ENCODE measurements around the gene KCP.

Gene KCP

GRCh38 chr7:128910569-128910945, at the start of gene KCP:
Gene KCP, minus strand, starts transcription at chr7:128910709. Its CDS starts 33 bp downstream, at chr7:128910676.
- DNase-seq (ENCODE audit: low spot score): peak; percentile 64
- Histone ChIP-seq H3K4me3 (peak within 1 kb of the TSS; percentile 65), H3K27ac (peak within 1 kb of the TSS in 1 of 2 donors; percentile 46)
- TF ChIP-seq CTCF (IDR thresholded peaks at IDR 0.05): no peak

- no peak for TF ChIP-seq CTCF (IDR thresholded peaks at IDR 0.05)
Observed at GRCh38 chr7:128959296-128959695, 48.8 kb upstream of the KCP start.

GRCh38 chr7:128955981-128956380, 45.5 kb upstream of the KCP start:
- H3K4me3 ChIP-seq: no peak overlapping the region
- no peak for DNase-seq (ENCODE audit: low spot score)
- H3K27ac ChIP-seq: no peak overlapping the region
- no peak for TF ChIP-seq CTCF (IDR thresholded peaks at IDR 0.05)

More at GRCh38 chr7:128959296-128959695, 48.8 kb upstream of the KCP start:
- H3K4me3 ChIP-seq: no peak overlapping the region
- DNase-seq (ENCODE audit: low spot score): no peak
- H3K27ac ChIP-seq: no peak overlapping the region

- no peak overlapping the region for H3K4me3 ChIP-seq
- H3K27ac ChIP-seq: no peak overlapping the region
- no peak for TF ChIP-seq CTCF (IDR thresholded peaks at IDR 0.05)
- no peak for DNase-seq (ENCODE audit: low spot score)
Observed at GRCh38 chr7:128954830-128955802, 44.6 kb upstream of the KCP start.

GRCh38 chr7:128954150-128954549, 43.6 kb upstream of the KCP start:
- TF ChIP-seq CTCF (IDR thresholded peaks at IDR 0.05): no peak
- DNase-seq (ENCODE audit: low spot score): no peak
- no peak overlapping the region for H3K27ac ChIP-seq
- H3K4me3 ChIP-seq: no peak overlapping the region

GRCh38 chr7:128951296-128951695, 40.8 kb upstream of the KCP start:
- no peak overlapping the region for H3K27ac ChIP-seq
- no peak for DNase-seq (ENCODE audit: low spot score)
- H3K4me3 ChIP-seq: no peak overlapping the region
- no peak for TF ChIP-seq CTCF (IDR thresholded peaks at IDR 0.05)

All from coronary artery (tissue), 2 donors.